IPS DF 6.9 (cell line): Measurements from ENCODE around the gene RFC3.
"Not testable (repeated sequence)": the region's sequence is repeated elsewhere in the genome, so short reads cannot be mapped to it uniquely, and the experiment has no call there.

ENCODE experiments used
- DNase-seq: peaks from one replicate; pipeline ENCODE4 v3.0.0-alpha.2; 2013; ENCODE audit warnings: low read depth, low spot score
- H3K27ac ChIP-seq: one replicate; pipeline ENCODE4 v1.5.1; 2013; ENCODE audit warnings: low read length, control low read depth
- H3K27me3 ChIP-seq: 2 replicates; pipeline ENCODE4 v1.6.1; 2013; ENCODE audit warnings: mild to moderate bottlenecking, low read length; ENCODE audit not compliant: control insufficient read depth, insufficient read depth
- H3K36me3 ChIP-seq: 2 replicates; pipeline ENCODE4 v1.6.1; 2013; ENCODE audit warnings: low read length; ENCODE audit not compliant: control insufficient read depth, insufficient read depth
- H3K4me1 ChIP-seq: 2 replicates; pipeline ENCODE4 v1.6.1; 2013; ENCODE audit warnings: low read length; ENCODE audit not compliant: control insufficient read depth, insufficient read depth
- H3K4me3 ChIP-seq: 2 replicates; pipeline ENCODE4 v1.5.1; 2013; ENCODE audit warnings: mild to moderate bottlenecking, low read length
- H3K9me3 ChIP-seq: 2 replicates; pipeline ENCODE4 v1.6.1; 2013; ENCODE audit warnings: low read length, inconsistent platforms; ENCODE audit not compliant: control insufficient read depth, insufficient read depth
- WGBS: extraction: QIAGEN DNeasy Blood & Tissue Kit; methylation state at CpG from one replicate; pipeline ENCODE4 v1.1.7; 2013; ENCODE audit warnings: mixed read lengths, missing lambda C conversion rate; ENCODE audit not compliant: insufficient read length, insufficient coverage; 5-methylcytosine and 5-hydroxymethylcytosine counted together

The RFC3 gene, protein sequence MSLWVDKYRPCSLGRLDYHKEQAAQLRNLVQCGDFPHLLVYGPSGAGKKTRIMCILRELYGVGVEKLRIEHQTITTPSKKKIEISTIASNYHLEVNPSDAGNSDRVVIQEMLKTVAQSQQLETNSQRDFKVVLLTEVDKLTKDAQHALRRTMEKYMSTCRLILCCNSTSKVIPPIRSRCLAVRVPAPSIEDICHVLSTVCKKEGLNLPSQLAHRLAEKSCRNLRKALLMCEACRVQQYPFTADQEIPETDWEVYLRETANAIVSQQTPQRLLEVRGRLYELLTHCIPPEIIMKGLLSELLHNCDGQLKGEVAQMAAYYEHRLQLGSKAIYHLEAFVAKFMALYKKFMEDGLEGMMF

DNA sequence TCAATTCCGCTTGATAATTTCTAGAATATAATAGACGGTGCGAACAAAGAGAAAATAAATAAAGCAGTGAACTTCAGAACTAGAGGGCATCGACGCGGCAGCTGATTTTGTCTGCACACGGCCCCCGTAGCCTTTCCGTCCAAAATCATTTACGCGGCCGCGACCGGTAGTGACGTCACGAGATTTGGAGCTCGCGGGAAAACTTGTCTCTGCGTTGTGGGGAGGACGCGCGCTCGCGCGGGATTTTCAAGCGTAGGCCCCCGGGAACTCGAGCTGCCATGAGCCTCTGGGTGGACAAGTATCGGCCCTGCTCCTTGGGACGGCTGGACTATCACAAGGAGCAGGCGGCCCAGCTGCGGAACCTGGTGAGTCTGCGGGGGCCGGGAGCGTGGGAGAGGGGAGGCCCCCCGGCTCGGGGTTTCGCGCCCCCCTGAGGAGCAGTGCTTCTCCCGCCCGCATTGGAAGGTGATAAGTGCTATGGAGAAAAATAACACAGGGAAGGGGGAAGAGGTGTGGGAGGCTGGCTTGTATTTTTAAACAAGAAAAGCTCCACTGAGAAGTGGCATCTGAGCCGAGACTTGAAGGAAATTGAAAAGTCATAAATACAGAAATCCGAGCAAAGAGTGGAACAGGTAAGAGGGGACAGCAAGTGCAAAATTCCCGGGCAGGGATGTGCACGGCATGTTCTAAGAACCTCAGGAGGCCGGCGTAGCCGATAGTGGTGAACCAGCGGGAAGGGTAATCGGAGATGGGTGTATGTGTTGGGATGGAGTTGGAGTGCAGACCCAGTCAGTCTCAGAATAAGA, at the start of gene RFC3:
RFC3 (plus strand) TSS at position 249 of the 806 bp plus-strand sequence; CDS start at position 279, 30 bp downstream.
- H3K4me1 ChIP-seq, result no peaks in the 10 kb centered on the region

GRCh38 chr13:33771296-33771695, 46.7 kb upstream of the RFC3 start:
- WGBS, result no CpG with 5 or more reads among the region's 2 CpGs
- H3K27me3 ChIP-seq, result no peaks in the 10 kb centered on the region
- no peaks in the 10 kb centered on the region for H3K36me3 ChIP-seq
- H3K4me3 ChIP-seq, result no peak overlapping the region
- no peaks in the 10 kb centered on the region for H3K9me3 ChIP-seq
- DNase-seq, result no peak
- H3K27ac ChIP-seq, result no peak overlapping the region
- H3K4me1 ChIP-seq, result no peaks in the 10 kb centered on the region; the same call in 1 of the 2 replicates

More for the DNA sequence above, at the start of gene RFC3:
- no CpG with 5 or more reads among the region's 50 CpGs for WGBS
- peaks cover 2% of the 10 kb centered on the region; the same call in 1 of the 2 replicates for H3K36me3 ChIP-seq
- no peak within 1 kb of the TSS for H3K27ac ChIP-seq
- H3K4me3 ChIP-seq, result peak within 1 kb of the TSS; percentile 98
- H3K27me3 ChIP-seq, result no peaks in the 10 kb centered on the region
- peak; percentile 74 for DNase-seq
- no peaks in the 10 kb centered on the region for H3K9me3 ChIP-seq

GRCh38 chr13:33773790-33774462, 44.0 kb upstream of the RFC3 start:
- no peaks in the 10 kb centered on the region for H3K9me3 ChIP-seq
- no peaks in the 10 kb centered on the region for H3K36me3 ChIP-seq
- no peak overlapping the region for H3K27ac ChIP-seq
- no peak overlapping the region for H3K4me3 ChIP-seq
- WGBS, result no CpG with 5 or more reads among the region's 5 CpGs
- no peaks in the 10 kb centered on the region for H3K27me3 ChIP-seq
- no peak for DNase-seq
- H3K4me1 ChIP-seq, result no peaks in the 10 kb centered on the region; the same call in 1 of the 2 replicates

DNA sequence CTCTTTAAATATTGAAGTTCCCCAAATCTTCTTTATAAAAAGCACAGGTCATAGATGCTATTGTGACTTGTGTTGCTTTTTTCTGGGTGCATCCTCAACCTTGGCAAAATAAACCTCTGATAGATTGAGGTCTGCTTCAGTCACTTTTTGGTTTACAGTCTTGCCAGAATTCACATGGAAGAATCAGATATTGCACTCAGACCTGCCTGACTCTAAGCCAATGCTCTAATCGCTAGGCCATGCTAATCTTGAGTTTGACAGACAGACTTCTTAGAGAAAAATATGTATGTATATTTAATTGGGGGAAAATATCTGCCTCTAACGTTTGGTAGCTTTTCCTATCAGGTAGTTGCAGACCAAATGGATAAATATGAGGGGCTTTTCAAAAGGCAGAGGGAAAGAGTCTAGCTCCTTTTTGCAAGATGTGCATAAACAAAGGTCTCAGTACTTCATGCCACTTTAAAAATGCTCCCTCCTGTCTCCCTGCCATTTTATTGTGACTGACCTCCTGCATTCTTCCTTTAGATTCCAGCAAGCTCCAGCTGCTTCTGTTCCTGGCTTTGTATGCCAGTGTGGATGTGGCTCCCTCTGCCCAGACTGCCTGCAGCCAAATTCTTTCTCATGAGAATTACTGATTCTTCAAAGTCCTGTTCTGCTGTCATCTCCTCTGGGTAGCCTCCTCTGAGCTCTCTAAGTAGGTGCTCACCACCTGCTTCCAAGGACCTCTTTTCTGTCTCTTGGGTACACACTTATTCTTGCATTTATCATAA, 42.4 kb upstream of the RFC3 start:
- H3K9me3 ChIP-seq, result no peaks in the 10 kb centered on the region
- no peaks in the 10 kb centered on the region for H3K27me3 ChIP-seq
- no peak overlapping the region for H3K27ac ChIP-seq
- WGBS, result no CpG with 5 or more reads among the region's 2 CpGs
- DNase-seq, result no peak
- H3K4me1 ChIP-seq, result no peaks in the 10 kb centered on the region; the same call in 1 of the 2 replicates
- H3K36me3 ChIP-seq, result no peaks in the 10 kb centered on the region
- no peak overlapping the region for H3K4me3 ChIP-seq

DNA sequence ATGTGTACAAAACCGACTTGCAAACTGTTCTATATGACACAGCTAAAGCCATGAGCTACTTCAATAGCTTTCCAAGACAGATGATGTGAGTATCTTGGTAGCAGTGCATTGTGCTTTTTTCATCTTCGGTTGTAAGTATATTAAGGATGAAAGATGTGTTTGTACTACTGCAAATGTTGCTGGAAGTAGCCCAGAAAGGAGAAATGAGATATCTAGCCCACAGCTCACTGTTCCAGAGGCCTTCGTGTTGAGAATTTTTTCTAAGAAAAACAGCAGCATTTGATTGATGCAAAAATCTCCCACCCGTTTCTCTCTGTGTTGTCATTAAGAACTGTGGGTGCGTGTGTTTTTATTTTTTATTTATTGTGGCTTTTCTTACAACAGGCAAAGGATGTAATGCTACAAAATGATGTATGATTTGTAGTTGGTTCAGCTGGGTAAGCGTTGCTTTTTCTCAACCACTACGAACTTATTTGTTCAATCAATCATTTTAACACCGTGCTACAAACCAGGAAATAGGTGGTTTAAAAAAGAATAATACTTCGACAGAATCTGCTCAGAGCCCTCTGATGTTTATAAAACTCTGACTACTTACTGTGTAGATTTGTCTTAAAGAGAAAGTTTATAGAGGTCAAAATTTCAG, 41.6 kb upstream of the RFC3 start:
- Histone ChIP-seq H3K4me3 (no peak overlapping the region), H3K9me3 (no peaks in the 10 kb centered on the region), H3K27ac (no peak overlapping the region), H3K4me1 (no peaks in the 10 kb centered on the region; the same call in 1 of the 2 replicates), H3K27me3 (no peaks in the 10 kb centered on the region), H3K36me3 (no peaks in the 10 kb centered on the region)
- DNase-seq, result no peak
- no CpG with 5 or more reads among the region's 9 CpGs for WGBS

GRCh38 chr13:33782631-33783030, 35.3 kb upstream of the RFC3 start:
- Histone ChIP-seq H3K36me3 (no peaks in the 10 kb centered on the region), H3K4me1 (no peaks in the 10 kb centered on the region), H3K27me3 (no peaks in the 10 kb centered on the region), H3K9me3 (no peaks in the 10 kb centered on the region), H3K27ac (no peak overlapping the region), H3K4me3 (no peak overlapping the region)
- WGBS, result no CpG with 5 or more reads among the region's 4 CpGs
- no peak for DNase-seq

DNA sequence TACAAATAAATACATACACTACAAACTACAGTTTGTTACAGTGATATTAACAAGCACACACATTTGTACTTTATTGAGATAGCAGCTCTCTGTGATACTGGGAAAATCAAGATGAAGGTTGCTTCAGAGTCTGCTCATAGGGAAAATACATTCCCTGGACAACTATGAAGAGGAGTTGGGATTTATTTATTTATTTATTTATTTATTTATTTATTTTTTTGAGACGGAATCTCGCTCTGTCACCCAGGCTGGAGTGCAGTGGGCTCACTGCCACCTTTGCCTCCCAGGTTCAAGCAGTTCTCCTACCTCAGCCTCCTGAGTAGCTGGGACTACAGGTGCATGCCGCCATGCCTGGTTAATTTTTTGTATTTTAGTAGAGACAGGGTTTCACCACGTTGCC, 34.7 kb upstream of the RFC3 start:
- not testable (repeated sequence) for H3K27me3 ChIP-seq, H3K9me3 ChIP-seq, H3K4me3 ChIP-seq, H3K4me1 ChIP-seq, DNase-seq, H3K27ac ChIP-seq, H3K36me3 ChIP-seq
- no CpG with 5 or more reads among the region's 4 CpGs for WGBS

- no peaks in the 10 kb centered on the region for H3K36me3 ChIP-seq
- WGBS, result no CpG with 5 or more reads among the region's 1 CpG
- no peak overlapping the region for H3K27ac ChIP-seq
- H3K27me3 ChIP-seq, result no peaks in the 10 kb centered on the region
- H3K4me1 ChIP-seq, result no peaks in the 10 kb centered on the region
- no peaks in the 10 kb centered on the region for H3K9me3 ChIP-seq
- no peak overlapping the region for H3K4me3 ChIP-seq
- DNase-seq, result no peak
Measured at GRCh38 chr13:33784738-33785137, 33.2 kb upstream of the RFC3 start.

DNA sequence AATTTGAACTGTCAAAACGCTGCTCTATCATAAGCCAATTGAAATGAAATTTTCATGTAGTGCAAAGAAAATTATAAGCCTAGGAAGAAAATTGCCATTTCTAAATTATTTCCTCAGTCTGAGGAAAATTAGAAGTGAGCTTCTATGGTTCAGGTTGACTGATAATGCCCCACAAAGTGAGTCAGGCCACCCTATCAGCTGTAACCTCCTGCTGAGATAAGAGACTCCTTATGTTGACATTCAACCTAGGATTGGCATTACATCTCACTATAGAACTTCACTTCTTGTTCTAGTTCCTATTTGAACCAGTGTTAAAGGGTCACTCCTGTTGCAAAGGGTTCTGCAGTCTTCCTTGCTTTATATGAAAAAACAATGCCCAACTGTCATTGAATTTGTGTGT, 32.6 kb upstream of the RFC3 start:
- no CpG with 5 or more reads among the region's 1 CpG for WGBS
- H3K36me3 ChIP-seq, result no peaks in the 10 kb centered on the region
- H3K27me3 ChIP-seq, result no peaks in the 10 kb centered on the region
- DNase-seq, result no peak
- no peak overlapping the region for H3K27ac ChIP-seq
- H3K9me3 ChIP-seq, result no peaks in the 10 kb centered on the region
- H3K4me3 ChIP-seq, result no peak overlapping the region
- no peaks in the 10 kb centered on the region for H3K4me1 ChIP-seq
